Stimulated activated effector memory CD8-positive, alpha-beta T cell treated with anti-CD3 and anti-CD28 coated beads, Interleukin-12 subunit alpha, Interleukin-12 subunit beta, amount 100 ng/mL, for 72 hours (primary cell): Measurements from ENCODE around the gene PRKCH.

Experiments
- ATAC-seq: fragments of 150-1000 bp; cut with Tn5 transposase; 2 replicates; pipeline ENCODE4 v1.10.0; 2021
- DNase-seq, 2 donors: peaks; one replicate each; pipeline ENCODE4 v3.0.0; 2021 to 2022; ENCODE audit warnings: low spot score in 2 of 2
- H3K27ac Mint-ChIP-seq: one replicate; pipeline ENCODE4 v1.8.0; 2022; ENCODE audit warnings: mild to moderate bottlenecking, mixed read lengths
- H3K36me3 Mint-ChIP-seq: one replicate; pipeline ENCODE4 v1.8.0; 2022; ENCODE audit warnings: mild to moderate bottlenecking, mixed read lengths
- H3K4me1 Mint-ChIP-seq: one replicate; pipeline ENCODE4 v1.8.0; 2022; ENCODE audit warnings: mixed read lengths
- H3K4me3 Mint-ChIP-seq: one replicate; pipeline ENCODE4 v1.8.0; 2022; ENCODE audit warnings: mild to moderate bottlenecking, mixed read lengths
- H3K9me3 Mint-ChIP-seq: one replicate; pipeline ENCODE4 v1.8.0; 2022; ENCODE audit warnings: mixed read lengths

Gene PRKCH

DNA sequence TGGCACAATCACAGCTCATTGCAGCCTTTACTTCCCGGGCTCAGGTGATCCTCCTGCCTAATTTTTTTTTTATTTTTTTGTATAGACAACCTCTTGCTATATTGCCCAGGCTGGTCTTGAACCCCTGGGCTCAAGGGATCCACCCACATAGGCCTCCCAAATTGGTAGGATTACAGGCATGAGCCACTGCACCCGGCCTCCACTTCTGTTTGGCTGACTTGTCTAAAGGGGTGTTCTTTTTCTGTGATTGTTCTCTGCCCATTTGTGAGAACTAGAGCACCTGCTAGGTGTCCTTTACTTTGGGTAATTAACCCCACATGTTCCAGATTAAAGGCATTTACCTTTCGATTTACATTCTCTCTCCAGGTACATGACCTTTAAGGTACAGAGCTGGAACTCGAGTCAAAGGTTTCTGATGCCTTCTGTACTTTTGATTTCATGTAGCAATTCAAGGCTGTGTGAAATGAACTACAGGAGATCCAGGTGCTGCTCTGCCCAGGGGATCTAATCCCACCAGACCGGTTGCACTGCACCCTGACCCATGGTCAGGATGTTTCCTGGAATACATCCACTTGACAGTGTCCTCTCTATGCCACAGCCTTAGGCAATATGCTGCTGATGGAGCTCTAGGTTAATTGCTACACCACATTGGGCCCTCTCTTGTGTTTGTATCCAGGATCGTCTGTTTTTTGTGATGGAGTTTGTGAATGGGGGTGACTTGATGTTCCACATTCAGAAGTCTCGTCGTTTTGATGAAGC is 163.6 kb downstream of the PRKCH start:
- no peak for DNase-seq
- Mint-ChIP-seq H3K9me3 (no peaks in the 10 kb centered on the region), H3K36me3 (no peaks in the 10 kb centered on the region), H3K27ac (peak overlapping the region; percentile 61), H3K4me3 (no peak overlapping the region), H3K4me1 (peaks cover 52% of the 10 kb centered on the region)
- no peak for ATAC-seq

GRCh38 chr14:61485661-61486060 is 164.3 kb downstream of the PRKCH start:
- H3K27ac Mint-ChIP-seq = peak overlapping the region; percentile 61
- H3K4me3 Mint-ChIP-seq = no peak overlapping the region
- no peaks in the 10 kb centered on the region for H3K36me3 Mint-ChIP-seq
- no peak for DNase-seq
- no peaks in the 10 kb centered on the region for H3K9me3 Mint-ChIP-seq
- peaks cover 45% of the 10 kb centered on the region for H3K4me1 Mint-ChIP-seq
- ATAC-seq = no peak

GRCh38 chr14:61486930-61487495 is 165.6 kb downstream of the PRKCH start:
- Mint-ChIP-seq H3K9me3 (no peaks in the 10 kb centered on the region), H3K4me1 (peaks cover 32% of the 10 kb centered on the region), H3K36me3 (no peaks in the 10 kb centered on the region), H3K27ac (peak overlapping the region; percentile 61), H3K4me3 (no peak overlapping the region)
- DNase-seq (no peak), ATAC-seq (no peak)

GRCh38 chr14:61488417-61489401 is 167.3 kb downstream of the PRKCH start:
- Mint-ChIP-seq H3K27ac (peak overlapping the region; percentile 50), H3K36me3 (no peaks in the 10 kb centered on the region)

GRCh38 chr14:61489512-61489911 is 168.1 kb downstream of the PRKCH start:
- Mint-ChIP-seq H3K27ac (peak overlapping the region; percentile 50), H3K4me1 (peaks cover 16% of the 10 kb centered on the region), H3K9me3 (no peaks in the 10 kb centered on the region), H3K36me3 (no peaks in the 10 kb centered on the region), H3K4me3 (no peak overlapping the region)
- DNase-seq (no peak), ATAC-seq (no peak)

More at GRCh38 chr14:61488417-61489401, 167.3 kb downstream of the PRKCH start:
- ATAC-seq (no peak), DNase-seq (no peak)
- Mint-ChIP-seq H3K4me1 (peaks cover 16% of the 10 kb centered on the region), H3K9me3 (no peaks in the 10 kb centered on the region), H3K4me3 (no peak overlapping the region)

DNA sequence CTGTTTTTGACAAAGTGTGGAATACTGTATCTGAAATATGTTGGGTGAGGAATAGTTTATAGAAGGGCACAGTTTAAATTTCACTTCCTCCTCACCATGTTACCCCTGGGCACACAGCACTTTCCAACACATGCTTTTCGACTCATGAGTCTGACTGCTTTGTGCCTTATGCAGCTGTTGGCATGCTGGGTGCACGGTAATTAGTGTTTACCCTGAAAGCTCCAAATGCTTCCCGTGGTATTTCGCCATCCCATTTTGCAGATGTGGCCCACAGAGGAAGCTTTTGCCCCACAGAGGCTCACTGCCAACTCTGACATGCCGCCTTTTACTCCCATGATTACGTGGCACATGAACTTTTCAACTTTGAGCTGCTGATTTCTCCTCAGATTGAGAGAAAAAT is 168.6 kb downstream of the PRKCH start:
- Mint-ChIP-seq H3K4me1 (peaks cover 16% of the 10 kb centered on the region), H3K36me3 (no peaks in the 10 kb centered on the region), H3K27ac (no peak overlapping the region), H3K9me3 (no peaks in the 10 kb centered on the region), H3K4me3 (no peak overlapping the region)
- no peak for DNase-seq
- ATAC-seq = no peak

DNA sequence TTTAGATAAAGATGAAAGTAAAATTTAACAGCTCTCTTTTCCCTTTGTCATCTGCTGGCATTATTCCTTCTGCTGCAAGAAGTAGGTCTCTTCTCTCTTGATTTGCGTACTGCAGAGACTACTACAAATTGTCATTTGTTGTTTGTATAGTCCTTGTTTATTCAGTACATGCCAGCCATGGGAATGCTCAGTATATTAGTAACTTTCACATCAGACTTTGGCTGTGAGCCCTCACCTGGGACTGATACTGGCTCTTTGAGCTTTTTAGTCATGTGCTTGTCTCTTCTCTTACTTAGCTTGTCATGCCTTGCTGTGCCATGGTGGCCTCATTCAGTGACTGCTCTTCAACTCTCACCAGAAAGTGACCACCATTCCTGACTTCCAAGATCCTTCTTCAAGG is 169.8 kb downstream of the PRKCH start:
- H3K4me1 Mint-ChIP-seq = peaks cover 24% of the 10 kb centered on the region

DNA sequence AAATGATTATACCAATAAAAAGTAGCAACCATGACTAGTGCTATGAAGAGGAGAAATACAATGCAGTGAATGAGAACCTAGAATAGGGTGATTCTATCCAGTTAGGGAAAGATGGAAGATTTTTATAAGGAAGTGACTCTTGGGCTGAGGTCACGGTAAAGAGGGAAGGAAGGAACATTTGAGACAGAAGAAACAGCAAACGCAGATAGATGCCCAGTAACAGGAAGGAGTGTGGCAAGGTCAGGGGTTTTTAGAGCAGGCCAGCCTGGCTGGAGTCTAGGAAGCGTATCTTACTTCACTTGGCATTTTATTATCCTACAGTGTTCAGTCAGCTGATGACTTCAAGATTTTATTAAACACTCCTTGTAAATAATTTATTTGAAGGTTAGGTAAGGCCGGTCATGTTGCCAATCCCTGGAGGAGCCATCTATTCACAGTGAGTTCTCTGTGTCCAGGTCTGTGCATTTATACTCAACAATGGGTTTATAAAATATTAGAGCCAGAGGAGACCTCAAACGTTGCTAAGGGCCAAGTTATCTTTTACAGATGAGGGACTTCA is 170.6 kb downstream of the PRKCH start:
- no peak for ATAC-seq
- Mint-ChIP-seq H3K36me3 (peaks cover 19% of the 10 kb centered on the region), H3K4me1 (peaks cover 25% of the 10 kb centered on the region), H3K4me3 (no peak overlapping the region), H3K9me3 (no peaks in the 10 kb centered on the region), H3K27ac (no peak overlapping the region)
- DNase-seq = no peak

More for the DNA sequence above, 169.8 kb downstream of the PRKCH start:
- Mint-ChIP-seq H3K9me3 (no peaks in the 10 kb centered on the region), H3K36me3 (peaks cover 12% of the 10 kb centered on the region), H3K27ac (no peak overlapping the region), H3K4me3 (no peak overlapping the region)
- ATAC-seq (no peak), DNase-seq (no peak)

DNA sequence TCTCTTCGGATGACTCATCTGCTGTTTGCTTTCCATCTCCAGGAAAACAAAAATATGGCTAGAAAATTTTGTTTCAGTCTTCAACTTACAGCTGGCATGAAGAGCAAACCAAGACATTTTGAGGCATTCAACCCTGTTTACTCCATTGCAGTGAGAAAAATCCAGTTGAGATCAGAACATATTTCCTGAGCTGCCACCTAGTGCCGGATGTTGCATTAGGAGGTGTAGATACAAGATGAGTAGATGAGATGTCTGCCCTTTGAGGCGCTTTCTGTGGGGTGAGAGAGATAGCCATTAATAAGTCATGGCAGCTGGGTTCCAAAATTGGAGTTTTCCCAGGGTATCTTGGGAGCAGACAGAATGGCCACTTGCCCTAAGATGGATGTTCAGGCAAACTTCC is 171.1 kb downstream of the PRKCH start:
- DNase-seq = no peak
- Mint-ChIP-seq H3K27ac (no peak overlapping the region), H3K4me3 (no peak overlapping the region), H3K4me1 (peaks cover 25% of the 10 kb centered on the region), H3K36me3 (peaks cover 24% of the 10 kb centered on the region), H3K9me3 (no peaks in the 10 kb centered on the region)
- no peak for ATAC-seq

DNA sequence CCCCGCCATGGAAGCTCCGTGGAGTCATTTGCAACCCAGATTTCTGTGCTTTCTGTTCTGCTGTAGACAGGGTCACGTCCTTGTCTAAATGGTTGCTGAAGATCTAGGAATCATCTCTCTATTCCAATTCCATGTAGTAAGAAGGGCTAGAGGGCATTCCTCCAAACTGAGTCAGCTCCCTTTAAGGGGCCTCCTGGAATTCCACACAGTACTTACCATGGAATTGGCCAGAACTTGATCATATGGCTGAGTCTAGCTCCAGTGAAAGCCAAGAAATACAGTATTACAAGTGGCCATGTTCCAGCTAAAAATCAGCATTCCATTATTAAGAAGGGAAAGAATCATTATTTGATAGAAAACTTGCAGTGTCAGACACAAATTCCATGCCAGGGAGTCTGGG is 171.9 kb downstream of the PRKCH start:
- Mint-ChIP-seq H3K4me3 (no peak overlapping the region), H3K9me3 (no peaks in the 10 kb centered on the region), H3K36me3 (peaks cover 32% of the 10 kb centered on the region), H3K4me1 (peaks cover 24% of the 10 kb centered on the region), H3K27ac (no peak overlapping the region)
- ATAC-seq (no peak), DNase-seq (no peak)

DNA sequence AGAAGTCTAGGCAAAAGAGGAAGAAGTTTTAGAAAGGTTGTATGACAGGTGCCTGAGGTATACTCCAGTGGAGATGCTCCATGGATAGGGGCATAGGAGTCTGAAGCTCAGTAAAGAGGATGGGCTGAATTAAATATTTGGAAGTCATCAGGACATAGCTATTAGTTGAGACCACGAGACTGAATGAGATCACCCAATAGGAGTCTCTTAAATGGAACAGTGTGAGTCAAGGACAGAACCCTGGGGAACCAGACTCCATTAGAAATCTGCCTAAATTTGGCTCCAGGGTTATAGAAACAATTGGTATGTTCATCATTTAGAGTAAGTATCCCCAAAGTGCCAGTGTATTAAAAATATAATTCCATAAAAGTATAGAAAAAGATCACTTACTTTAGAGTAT is 172.6 kb downstream of the PRKCH start:
- ATAC-seq (no peak), DNase-seq (no peak)
- Mint-ChIP-seq H3K4me1 (peaks cover 32% of the 10 kb centered on the region), H3K36me3 (peaks cover 36% of the 10 kb centered on the region), H3K27ac (no peak overlapping the region), H3K4me3 (no peak overlapping the region), H3K9me3 (no peaks in the 10 kb centered on the region)

GRCh38 chr14:61495809-61496208 is 174.4 kb downstream of the PRKCH start:
- Mint-ChIP-seq H3K9me3 (no peaks in the 10 kb centered on the region), H3K36me3 (peaks cover 36% of the 10 kb centered on the region), H3K4me3 (no peak overlapping the region), H3K4me1 (peaks cover 49% of the 10 kb centered on the region), H3K27ac (no peak overlapping the region)
- DNase-seq = no peak
- no peak for ATAC-seq

- DNase-seq (no peak), ATAC-seq (no peak)
- H3K9me3 Mint-ChIP-seq = no peaks in the 10 kb centered on the region
- peaks cover 72% of the 10 kb centered on the region for H3K4me1 Mint-ChIP-seq
- H3K36me3 Mint-ChIP-seq = peaks cover 51% of the 10 kb centered on the region
- H3K27ac Mint-ChIP-seq = peak overlapping the region; percentile 95
- no peak overlapping the region for H3K4me3 Mint-ChIP-seq
These were observed 176.9 kb downstream of the PRKCH start for GRCh38 chr14:61498303-61498702.

- Mint-ChIP-seq H3K36me3 (peaks cover 56% of the 10 kb centered on the region), H3K4me3 (no peak overlapping the region), H3K4me1 (peaks cover 77% of the 10 kb centered on the region), H3K27ac (peak overlapping the region; percentile 95), H3K9me3 (no peaks in the 10 kb centered on the region)
- ATAC-seq (no peak), DNase-seq (no peak)
These were observed 177.4 kb downstream of the PRKCH start for GRCh38 chr14:61498811-61499210.

- Mint-ChIP-seq H3K4me1 (peaks cover 88% of the 10 kb centered on the region), H3K4me3 (no peak overlapping the region), H3K36me3 (peaks cover 61% of the 10 kb centered on the region), H3K9me3 (no peaks in the 10 kb centered on the region), H3K27ac (peak overlapping the region; percentile 95)
- DNase-seq (no peak), ATAC-seq (no peak)
These were observed 178.6 kb downstream of the PRKCH start for GRCh38 chr14:61499991-61500390.
